NCI-H1105 treated with DMSO at 0.1 percent for 48 hours (cell line): Measurements from ENCODE around the gene PAN2.
"Not testable (repeated sequence)": the region's sequence is repeated elsewhere in the genome, so short reads cannot be mapped to it uniquely, and the experiment has no call there.

Experiments used
- DNase-seq: peaks from one replicate; lab custom pipeline; 2025; lab: John Stamatoyannopoulos, UW

PAN2 gene

DNA sequence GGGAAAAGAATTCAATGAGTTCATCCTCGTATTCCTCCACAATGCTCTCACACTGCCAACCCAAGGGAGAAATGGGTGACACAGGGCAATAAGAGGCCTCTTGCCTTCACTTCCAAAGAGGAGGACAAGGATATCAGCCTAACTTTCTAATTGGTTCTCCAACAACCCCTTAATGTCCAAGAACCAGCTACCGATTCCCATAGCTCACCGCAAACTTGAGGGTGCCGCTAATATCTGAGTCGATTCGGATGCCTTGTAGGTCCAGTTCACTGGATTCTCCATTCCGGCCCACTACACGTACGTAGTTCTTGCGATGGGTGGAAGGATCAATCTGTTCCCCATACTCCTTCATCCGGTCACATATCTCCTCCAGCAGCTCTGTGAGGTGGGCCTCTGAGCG is 22.8 kb downstream of the PAN2 start:
- DNase-seq = no peak

DNA sequence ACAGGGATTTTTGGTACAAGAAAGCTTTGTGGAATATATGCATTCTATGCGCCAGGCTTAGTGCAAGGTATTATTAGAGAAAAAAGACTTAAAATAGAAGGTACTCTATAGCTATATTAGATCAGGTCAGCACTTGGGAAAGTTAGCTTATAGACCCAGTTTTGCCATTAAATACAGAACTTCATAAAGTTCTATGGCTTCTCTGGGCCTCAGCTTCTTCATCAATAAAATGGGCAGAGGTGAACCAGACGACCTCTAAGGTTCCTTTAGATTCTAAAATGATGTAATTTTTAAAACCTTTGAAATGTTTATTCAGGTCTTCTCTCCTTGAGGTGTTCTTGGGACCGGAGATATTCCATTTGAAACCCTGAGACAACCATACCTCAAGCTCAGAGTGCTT is 25.1 kb downstream of the PAN2 start:
- DNase-seq = no peak

DNA sequence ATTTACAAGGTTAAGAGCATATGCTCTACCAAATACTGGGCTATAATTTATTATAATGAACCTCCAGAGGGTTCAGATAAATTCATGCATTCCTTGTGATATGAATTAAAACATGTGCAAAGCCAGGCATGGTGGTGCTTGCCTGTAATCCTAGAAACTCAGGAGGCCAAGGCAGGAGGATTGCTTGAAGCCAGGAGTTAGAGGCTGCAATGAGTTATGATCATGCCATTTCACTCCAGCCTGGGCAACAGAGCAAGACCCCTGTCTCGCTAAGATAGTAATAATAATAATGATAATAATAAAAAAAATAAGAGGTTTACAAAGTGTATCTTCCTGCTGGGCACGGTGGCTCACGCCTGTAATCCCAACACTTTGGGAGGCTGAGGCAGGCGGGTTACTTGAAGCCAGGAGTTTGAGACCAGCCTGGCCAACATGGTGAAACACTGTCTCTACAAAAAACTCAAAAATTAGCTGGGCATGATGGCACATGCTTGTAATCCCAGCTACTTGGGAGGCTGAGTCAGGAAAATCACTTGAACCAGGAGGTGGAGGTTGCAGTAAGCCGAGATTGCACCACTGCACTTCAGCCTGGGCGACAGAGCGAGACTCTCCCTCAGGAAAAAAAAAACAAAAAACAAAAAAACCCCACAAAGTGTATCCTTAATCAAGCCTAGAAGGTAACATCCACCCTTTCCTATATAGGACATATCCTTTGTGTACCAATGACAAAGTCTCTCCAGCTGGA is 26.4 kb downstream of the PAN2 start:
- DNase-seq = no peak

DNA sequence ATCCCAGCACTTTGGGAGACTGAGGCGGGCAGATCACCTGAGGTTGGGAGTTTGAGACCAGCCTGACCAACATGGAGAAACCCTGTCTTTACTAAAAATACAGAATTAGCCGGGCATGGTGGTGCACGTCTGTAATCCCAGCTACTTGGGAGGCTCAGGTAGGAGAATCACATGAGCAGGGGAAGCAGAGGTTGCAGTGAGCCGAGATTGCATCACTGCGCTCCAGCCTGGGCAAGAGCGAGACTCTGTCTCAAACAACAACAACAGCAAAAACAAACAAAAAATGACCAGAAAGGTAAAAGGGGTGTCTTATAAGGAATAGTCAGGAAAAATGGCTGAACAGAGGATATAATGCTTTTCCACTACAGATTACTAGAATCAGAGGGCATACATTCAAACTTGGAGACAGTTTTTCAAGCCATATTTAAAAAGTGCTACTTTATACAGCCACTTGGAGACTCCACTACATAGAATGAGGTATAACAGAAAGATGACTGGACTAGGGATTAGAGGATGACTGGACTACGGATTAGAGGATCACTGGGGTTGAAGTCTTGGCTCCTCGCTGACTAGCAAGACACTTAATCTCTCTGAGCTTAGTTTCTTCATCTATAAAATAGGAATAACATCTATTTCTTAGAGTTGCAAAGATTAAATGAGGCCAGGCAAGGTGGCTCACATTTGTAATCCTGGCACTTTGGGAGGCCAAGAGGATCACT is 28.8 kb downstream of the PAN2 start:
- DNase-seq = no peak

DNA sequence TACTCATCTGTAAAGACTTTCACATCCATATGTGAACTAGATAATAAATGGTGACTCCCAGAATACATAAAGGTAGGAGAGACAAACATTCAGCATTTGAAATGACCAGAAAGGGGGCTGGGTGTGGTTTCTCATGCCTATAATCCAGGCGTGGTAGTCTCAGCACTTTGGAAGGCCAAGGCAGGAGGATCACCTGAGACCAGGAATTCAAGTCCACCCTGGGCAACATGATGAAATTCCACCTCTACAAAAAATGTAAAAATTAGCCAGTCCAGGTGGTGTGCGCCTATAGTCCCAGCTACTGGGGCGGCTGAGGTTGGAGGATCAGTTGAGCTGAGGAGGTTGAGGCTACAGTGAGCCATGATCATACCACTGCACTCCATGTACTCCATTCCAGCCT is 29.5 kb downstream of the PAN2 start:
- DNase-seq = no peak

DNA sequence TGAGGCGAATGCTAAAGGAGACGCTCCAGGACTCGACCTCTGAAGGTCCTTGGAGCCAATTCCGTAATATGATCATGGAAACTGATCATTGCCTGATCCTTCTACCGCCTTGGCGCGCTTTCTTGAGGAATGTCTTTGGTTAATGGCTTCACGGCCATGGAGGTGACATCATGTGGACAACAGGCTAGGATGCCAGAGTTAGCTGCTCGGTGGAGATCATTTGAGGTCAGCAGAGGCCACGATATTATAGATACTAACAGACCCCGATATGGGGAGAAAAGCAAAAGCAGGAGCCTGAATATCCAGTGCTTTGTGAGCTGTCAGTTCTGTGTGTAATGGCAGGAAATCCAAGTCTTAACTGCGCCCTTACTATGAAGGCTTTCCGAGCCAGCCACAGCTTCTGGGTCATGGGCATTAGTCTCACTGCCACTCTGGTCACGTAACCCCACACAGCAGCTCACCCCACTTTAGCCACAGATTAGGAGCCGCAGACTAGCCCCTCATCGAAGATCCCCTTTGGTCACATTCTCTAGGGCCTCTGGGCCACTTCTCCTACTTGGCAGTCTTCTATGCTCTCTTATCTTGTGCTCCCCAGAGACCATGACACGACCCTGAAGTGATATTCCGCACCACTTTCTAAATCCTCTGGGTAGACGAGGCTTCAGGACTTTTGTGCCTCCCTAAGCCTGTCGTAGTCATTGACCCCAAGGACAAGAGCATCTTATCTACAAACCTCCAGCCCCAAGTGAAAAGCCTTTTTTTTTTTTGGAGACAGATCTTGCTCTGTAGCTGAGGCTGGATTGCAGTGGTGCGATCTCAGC is 32.9 kb downstream of the PAN2 start:
- no peak for DNase-seq

DNA sequence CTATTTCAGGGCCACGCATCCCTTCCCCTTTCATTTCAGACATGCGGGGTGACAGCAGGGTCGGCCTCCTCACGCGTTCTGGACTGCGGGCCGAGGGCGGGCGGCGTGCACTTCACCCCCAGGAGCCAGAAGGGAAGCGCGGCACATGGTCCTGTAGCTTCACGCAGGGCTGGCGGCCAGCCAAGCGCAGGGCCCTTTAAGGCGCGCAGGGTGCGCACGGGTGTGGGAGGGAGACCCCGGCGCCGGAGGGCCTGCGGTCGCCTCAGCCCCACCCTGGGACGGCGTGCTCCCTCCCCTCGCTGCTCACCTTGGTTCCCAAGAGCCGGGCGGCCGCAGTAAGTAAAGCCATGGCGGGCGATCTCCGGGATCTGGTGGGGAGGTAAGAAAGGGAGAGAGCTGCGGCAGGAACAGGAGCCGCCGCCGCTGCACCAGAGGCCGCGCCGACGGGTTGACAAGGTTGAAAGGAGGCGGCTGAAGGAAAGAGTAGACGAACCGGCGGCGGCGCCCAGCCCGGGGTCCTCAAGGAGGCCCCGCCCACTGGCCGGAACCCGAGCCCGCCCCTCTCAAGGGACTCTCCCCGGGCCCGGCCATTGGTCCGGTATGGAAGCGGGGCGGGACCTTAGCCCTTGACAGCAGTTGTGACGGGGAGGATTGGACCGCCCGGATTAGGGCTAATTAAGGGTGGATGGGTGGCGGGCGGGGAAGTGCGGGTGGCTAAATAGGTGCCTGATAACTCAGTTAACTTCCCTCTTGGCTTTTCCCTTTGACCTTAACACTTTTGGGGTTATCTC is 33.8 kb downstream of the PAN2 start, which contains the start of gene CS:
TSS of gene CS (minus strand) at position 478 of the 791 bp plus-strand sequence. CDS start at position 349, 129 bp downstream.
- DNase-seq = peak; percentile 89

DNA sequence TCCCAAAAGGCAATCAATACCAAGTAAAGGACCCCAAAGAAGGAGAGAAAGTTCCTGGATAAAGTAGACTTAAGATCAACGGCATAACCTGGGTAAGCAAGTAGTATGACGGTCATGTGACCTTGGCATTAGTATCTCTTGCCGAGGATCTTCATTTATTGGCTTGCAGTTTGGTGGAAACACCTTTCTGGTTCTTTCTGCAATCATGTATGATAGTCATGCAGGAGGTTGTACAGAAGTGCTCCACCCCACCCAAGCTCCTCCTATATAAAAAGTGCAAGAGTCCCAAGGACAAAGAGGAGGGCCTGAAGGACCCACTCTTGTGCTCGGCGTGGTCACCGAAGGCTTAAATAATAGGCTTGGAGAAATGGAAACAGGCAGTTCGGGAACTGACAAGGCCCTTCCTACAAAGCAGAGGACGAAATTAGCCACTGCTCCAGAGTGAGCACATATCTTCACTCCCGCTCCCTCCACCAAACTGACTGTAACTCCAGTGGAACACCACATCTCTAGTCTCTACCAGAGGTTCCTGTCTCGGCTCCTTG is 34.4 kb downstream of the PAN2 start:
- no peak for DNase-seq

DNA sequence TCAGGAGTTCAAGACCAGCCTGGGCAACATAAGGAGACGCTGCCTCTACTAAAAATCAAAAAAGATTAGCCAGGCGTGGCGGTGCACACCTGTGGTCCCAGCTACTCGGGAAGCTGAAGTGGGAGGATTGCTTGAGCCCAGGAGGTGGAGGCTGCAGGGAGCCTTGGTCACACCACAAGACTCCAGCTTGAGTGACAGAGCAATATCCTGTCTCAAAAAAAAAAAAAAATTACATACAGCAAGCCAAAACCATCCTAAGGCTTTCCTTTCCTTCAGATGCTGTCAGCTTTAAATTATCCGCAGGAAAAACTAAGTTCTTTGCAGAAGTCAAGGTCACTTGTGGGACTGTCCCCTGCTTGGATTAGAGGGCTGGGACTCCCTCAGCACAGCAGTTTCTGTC is 35.0 kb downstream of the PAN2 start:
- DNase-seq = no peak

DNA sequence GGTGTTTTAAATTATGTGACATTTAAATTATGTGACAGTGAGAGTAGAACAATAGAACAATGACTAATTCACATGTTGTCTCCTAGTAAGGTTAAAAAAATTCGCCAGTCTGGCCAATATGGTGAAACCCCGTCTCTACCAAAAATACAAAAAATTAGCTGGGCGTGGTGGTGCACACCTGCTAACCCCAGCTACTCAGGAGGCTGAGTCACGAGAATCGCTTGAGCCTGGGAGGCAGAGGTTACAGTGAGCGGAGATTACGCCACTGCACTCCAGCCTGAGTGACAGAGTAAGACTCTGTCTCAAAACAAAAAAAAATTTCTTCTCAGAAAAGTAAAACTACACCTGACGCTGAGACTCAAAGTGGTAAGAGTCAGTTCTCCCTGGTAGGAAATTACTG is 36.4 kb downstream of the PAN2 start:
- DNase-seq = no peak

DNA sequence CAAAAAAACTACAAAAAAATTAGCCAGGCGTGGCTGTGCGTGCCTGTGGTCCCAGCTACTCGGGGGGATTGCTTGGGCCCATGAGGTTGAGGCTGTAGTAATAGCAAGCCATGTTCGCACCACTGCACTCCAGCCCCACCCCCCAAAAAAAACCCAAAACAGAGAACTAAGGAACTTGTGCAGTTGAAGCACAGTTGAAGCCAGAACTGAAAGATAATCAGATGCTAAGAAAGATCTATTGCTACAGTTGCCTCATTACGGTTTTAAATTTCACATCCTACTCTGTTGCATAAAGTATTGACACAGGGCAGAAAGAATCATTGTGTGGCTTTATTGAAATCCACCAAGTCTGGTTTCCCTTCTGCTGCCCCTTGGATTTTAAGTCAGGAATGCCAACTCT is 37.5 kb downstream of the PAN2 start:
- DNase-seq = no peak

DNA sequence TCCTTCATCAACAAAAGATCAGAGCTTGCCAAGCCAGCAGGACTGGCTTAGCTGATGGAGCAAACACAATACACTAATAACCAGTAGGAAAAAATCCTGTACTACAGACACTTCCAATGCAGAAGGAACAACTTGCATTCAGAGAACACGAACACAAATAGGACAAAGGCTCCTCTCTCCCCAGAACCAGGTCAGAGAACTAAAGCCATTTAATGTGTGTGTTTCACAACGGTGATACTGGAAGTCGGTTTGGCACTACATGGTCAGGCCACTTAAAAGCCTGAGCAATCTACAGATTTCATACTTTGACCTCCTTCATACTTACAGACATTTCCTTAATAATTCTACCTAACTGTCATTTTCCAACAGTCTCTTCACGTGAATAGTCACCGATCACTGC is 40.0 kb downstream of the PAN2 start:
- no peak for DNase-seq

DNA sequence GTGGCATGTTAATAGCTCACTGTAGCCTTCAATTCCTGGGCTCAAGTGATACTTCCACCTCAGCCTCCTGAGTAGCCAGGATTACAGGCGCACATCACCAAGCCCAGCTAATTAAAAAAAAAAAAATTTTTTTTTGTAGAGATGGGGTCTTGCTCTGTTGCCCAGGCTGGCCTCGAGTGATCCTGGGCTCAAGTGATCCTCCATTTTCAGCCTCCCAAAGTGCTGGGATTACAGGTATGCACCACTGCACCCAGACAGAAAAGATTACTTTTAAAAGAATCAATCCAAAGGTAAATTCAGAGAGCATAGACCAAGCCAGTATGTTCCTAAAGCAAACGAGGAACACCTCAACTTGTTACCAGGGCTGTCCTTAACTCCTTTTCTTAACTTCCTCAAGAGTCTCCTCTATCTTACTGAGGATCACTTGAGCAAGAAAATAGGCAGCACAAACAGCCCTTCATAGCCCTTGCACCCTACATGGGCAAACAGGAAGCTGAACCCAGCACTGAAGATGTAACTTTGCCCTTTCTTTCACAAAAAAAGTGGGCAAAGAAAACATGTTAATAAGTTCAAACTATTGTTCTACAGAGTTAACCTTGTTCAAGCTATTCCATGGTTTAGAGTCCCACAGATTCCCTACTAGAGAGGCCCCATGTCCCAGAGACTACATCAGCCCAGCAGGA is 45.0 kb downstream of the PAN2 start:
- no peak for DNase-seq

DNA sequence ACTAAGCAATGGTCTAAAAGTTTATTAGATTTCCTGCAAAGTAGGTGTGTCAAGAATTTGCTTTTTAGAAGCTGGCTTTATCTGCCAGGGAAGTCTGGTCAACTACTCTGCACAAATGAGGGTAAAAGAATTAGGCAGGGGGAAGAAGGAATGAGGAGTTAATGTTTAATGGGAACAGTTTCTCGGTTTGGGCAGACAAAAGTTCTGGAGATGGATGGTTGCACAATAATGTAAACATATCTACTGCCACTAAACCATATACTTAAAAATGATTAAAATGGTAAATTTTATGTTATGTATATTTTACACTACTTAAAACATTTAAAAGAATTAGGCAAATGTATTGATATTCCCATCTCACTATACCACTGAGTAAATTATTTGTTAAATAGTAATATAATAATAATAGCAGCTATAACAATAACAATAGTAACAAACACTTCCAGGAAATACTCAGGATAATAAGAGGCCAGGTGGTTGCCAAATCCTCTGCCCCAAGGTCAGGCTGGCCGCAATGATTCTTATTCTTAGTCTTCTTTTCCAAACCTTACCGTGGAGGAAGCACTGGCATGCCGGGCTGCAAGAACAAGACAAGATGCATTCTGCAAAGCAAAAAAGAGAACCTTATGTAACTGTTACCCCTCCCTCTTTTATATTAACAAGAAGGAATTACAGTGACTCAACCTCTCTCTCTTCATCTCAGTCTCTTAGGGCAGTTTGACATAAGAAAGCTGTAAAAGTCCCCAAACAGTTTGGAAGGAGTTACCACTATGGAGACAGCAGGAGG is 47.6 kb downstream of the PAN2 start:
- DNase-seq = no peak

DNA sequence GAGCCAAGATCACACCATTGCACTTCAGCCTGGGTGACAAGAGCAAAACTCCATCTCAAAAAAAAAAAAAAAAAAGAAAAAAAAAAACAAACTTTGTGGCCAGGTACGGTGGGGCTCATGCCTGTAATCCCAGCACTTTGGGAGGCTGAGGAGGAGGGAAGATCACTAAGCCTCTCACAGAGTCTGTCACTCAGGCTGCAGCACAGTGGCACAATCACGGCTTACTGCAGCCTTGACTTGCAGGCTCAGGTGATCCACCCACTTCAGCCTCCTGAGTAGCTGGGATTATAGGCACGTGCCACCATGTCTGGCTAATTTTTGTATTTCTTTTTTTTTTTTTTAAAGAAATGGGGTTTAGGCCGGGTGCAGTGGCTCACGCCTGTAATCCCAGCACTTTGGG is 49.5 kb downstream of the PAN2 start:
- DNase-seq = not testable (repeated sequence)

DNA sequence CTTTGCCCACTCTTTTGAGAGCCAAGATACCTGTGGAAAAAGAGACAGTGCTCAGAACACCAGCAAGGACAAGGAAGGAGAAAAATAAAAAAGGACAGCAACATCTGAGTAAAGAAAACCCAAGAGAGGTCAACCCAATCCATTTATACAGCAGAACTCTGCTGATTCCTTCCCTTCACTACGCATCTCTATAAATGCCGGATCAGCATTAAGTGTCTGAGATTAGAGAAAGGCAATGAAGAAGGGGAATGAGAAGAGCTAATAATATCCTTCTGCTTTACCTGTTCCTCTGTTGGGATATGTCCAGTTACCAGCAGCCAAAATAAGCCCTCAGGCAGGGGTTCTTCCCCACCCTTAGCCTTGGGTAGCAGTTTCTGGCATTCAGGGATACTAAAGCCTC is 51.2 kb downstream of the PAN2 start:
- DNase-seq = no peak

DNA sequence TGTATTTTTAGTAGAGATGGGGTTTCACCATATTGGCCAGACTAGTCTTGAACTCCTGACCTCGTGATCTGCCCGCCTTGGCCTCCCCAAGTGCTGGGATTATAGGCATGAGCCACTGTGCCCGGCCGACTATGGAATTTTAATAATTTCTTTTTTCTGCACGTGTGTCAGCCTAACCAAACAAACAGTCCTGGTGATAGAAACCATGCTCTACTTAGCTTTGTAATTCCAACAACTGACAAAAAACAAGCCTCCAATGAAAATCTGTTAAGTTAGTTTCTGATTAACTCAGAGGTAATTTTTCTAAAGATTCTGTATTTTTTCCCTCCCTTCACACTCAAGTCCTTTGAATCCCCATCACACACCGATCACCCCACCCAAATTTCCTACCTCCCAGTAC is 51.8 kb downstream of the PAN2 start:
- no peak for DNase-seq

DNA sequence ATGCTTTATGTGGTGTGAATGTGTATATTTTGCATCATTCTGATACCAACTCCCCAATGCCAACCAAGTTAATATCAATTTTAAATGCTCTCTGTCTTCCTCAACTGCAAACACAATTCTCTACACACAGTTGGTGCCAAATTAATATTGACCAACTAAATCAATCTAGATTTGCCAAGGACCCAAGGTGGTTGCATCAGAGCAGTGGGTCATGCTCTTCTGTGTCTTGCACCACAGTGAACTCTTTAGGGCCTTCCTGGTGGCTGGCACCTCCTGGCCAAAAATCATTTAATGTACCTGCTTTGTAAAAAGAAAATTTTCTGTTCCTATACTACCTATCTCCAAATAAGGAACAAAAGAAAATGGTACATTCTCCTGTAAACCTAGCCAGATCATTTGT is 53.0 kb downstream of the PAN2 start:
- no peak for DNase-seq

DNA sequence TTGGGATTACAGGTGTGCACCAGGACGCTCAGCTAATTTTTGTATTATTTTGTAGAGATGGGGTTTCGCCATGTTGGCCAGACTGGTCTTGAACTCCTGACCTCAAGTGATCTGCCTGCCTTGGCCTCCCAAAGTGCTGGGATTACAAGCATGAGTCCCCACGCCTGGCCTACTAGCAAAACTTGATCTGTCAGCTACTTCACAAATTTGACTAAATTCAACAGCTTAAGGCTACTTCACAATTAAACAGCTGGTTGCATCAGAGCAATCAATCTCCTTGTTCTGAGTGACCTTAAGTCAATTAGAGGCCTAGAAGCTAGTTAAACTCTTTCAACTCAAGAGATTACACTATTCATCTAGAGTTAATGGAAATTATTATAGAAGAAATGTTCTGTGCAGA is 54.9 kb downstream of the PAN2 start:
- DNase-seq = no peak

DNA sequence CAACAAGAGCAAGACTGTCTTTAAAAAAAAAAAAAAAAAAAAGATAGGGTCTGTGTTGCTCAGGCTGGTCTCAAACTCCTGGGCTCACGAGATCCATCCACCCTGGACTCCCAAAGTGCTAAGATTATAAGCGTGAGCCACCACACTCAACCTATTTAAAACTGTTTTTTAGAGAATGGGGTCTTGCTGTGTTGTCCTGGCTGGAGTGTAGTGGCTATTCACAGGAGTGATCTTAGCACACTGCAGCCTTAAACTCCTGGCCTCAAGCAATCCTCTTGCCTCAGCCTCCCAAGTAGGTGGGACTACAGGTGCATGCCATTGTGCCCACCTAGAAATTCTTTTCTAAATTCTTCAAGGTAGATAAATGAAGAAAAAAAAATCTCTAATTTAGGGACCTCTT is 59.5 kb downstream of the PAN2 start:
- DNase-seq = no peak
